ENCODE data around the gene DPP6.
"Not testable (repeated sequence)": the region's sequence is repeated elsewhere in the genome, so short reads cannot be mapped to it uniquely, and the experiment has no call there.

DNA sequence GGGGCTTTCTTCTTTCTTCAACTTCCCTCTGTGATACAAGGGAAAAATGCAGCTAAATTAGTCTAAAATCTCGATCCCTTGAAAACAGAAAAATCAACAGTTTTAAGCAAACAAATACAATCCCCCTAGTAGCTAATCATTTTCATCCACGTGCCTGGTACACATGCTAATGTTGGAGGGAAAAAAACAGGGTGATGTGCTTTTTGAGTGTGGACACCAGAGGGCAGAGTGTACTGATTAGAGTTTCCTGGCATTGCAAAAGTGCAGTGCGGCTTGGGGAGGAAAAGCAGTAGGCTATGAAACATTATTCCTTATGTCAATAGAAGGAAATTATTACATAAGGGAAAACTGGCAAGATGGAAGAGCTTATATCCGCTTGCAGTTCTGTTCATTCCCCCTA is 19.6 kb downstream of the DPP6 start:
- not testable (repeated sequence) for TF ChIP-seq EZH2, EZH2phosphoT487 (IDR thresholded peaks at IDR 0.05)
- TF ChIP-seq, protein P1, sequence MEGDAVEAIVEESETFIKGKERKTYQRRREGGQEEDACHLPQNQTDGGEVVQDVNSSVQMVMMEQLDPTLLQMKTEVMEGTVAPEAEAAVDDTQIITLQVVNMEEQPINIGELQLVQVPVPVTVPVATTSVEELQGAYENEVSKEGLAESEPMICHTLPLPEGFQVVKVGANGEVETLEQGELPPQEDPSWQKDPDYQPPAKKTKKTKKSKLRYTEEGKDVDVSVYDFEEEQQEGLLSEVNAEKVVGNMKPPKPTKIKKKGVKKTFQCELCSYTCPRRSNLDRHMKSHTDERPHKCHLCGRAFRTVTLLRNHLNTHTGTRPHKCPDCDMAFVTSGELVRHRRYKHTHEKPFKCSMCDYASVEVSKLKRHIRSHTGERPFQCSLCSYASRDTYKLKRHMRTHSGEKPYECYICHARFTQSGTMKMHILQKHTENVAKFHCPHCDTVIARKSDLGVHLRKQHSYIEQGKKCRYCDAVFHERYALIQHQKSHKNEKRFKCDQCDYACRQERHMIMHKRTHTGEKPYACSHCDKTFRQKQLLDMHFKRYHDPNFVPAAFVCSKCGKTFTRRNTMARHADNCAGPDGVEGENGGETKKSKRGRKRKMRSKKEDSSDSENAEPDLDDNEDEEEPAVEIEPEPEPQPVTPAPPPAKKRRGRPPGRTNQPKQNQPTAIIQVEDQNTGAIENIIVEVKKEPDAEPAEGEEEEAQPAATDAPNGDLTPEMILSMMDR (IDR thresholded peaks at IDR 0.05), result peak; percentile 70

Data from neural progenitor cell (in vitro differentiated cells).